Endothelial cell of hepatic sinusoid (primary cell): ENCODE measurements around the gene MRAS.

Source experiments
- in situ Hi-C: cut with HindIII; loops from 2 replicates; pipeline ENCODE4 v1.10.0; 2017; ENCODE audit warnings: low sequenced_read_pairs

The MRAS gene

DNA sequence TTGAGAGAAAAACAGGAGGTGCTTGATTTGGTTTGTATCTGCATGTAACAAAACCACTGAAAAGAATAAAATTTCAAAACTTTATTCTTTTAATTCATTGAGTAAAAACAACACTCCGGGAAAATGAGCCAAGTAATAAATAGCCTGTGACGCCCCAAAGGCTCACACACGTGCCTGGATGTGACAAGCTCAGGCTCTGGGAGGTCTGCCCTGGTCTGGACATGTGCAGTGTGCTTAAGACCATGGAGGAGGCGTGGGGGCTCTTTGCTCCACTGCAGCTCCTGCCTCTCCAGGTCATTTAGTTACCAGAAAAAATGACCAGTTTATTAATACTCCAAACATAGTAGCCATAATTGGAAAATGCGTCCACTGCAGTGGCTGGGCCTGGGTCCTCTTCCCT lies 10.1 kb upstream of the MRAS start:
- in situ Hi-C loops: loop anchor here (10.0 kb wide), 1 partner anchor 67 kb away; no protein-coding TSS in a partner anchor

GRCh38 chr3:138338811-138339210 lies 9.6 kb upstream of the MRAS start:
- in situ Hi-C loops: loop anchor here (10.0 kb wide), 1 partner anchor 66 kb away; no protein-coding TSS in a partner anchor

- in situ Hi-C loops: no loop called here
These were observed 7.9 kb upstream of the MRAS start for GRCh38 chr3:138340511-138340910.

DNA sequence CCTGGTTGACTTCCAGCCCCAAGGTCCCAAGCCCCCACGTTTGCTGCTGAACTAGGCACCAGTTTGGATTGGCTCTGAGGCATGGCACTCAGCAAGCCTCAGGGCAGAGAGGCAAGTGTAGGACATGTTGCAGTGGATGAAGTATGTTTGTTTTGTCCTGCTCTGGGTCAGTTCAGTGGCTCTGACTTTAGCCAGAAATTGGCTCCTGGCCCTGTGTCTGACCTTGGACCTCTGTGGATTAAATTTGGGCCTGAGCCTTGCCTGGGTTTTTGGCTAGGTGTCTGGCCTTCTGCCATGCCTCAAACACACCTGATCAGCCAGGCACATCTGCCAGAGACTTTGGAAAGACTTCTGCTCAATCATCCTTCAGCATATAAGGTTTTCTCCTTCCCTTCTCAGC lies 3.6 kb upstream of the MRAS start:
- in situ Hi-C loops: no loop called here

GRCh38 chr3:138348754-138349739 lies 668 bp downstream of the MRAS start:
- in situ Hi-C loops: no loop called here

DNA sequence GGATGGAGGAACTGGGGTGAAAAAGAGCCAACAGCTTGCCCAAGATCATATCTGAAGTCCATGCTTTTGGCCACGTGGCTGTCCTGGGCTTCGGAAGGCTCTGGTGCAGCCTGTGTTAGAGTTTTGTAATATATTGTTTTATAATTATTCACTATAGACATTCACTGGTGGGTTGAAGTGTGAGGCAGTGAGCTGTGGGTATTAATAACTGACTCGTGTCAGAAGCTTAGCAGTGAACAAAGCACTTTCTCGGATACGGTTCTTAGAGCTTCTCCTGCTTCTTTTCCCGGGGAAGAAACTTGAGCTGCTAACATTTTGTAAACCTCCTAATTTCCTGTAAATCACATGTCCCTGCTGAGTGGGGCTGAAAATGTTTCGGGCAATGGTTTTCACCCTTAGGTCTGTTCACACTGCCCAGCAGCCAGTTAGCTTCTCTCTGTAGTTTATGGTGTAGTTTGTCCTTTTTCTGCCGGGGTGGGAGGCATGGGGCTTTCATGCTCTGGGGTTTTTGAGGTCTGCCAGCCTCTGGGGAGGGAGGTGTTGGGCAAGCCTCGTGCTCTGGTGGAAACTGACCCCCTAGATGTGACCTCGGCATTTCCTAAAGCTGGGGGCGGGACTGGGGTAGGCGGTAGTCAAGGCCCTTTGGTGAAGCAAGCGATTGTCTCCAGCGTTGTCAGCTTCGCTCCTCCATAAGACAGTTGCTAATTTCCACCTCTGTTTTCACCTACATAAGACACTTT lies 1.7 kb downstream of the MRAS start:
- in situ Hi-C loops: no loop called here

- in situ Hi-C loops: no loop called here
These were observed 2.8 kb downstream of the MRAS start for GRCh38 chr3:138351151-138351550.

- in situ Hi-C loops: no loop called here
These were observed 3.7 kb downstream of the MRAS start for GRCh38 chr3:138351916-138352550.

DNA sequence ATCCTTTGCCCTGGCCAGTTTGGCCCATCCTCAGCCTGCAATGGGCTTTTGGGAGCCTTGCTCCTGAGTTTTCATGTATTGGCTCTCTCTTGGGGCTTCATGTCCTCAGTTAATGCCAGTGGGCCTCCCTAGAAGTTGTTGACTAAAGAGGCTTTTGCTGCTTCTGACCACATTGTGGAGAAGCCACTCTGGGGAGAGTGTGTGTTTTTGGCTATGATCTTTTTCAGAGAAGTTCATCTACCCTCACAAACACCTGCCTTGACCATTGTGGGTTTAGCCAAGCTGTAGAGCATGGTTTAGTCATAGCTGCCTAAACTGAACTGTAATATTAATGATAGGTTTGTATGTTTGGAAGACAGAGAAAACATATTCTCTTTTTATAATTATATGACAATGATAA lies 6.0 kb downstream of the MRAS start:
- in situ Hi-C loops: no loop called here

DNA sequence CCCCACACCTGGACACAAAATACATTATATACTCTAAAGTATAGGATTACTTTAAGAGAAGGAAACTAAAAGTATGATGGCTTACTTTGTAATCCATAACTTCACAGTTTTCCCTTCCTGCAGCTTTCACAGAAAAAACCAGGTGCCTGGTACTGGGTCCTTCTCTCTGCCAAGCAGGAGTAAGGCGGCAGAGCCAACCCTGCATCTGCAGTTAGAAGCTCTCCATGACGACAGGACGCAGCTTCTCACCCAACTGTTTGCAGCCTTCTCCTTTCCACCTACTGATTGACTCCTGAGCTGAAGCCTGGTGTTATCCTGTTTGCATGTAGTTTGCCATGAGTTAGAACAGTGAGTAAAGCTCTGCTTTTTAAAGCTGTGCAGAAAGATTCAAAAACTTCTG lies 6.7 kb downstream of the MRAS start:
- in situ Hi-C loops: no loop called here

- in situ Hi-C loops: no loop called here
These were observed 8.5 kb downstream of the MRAS start for GRCh38 chr3:138356730-138357405.

GRCh38 chr3:138359148-138359918 lies 11.0 kb downstream of the MRAS start:
- in situ Hi-C loops: no loop called here

DNA sequence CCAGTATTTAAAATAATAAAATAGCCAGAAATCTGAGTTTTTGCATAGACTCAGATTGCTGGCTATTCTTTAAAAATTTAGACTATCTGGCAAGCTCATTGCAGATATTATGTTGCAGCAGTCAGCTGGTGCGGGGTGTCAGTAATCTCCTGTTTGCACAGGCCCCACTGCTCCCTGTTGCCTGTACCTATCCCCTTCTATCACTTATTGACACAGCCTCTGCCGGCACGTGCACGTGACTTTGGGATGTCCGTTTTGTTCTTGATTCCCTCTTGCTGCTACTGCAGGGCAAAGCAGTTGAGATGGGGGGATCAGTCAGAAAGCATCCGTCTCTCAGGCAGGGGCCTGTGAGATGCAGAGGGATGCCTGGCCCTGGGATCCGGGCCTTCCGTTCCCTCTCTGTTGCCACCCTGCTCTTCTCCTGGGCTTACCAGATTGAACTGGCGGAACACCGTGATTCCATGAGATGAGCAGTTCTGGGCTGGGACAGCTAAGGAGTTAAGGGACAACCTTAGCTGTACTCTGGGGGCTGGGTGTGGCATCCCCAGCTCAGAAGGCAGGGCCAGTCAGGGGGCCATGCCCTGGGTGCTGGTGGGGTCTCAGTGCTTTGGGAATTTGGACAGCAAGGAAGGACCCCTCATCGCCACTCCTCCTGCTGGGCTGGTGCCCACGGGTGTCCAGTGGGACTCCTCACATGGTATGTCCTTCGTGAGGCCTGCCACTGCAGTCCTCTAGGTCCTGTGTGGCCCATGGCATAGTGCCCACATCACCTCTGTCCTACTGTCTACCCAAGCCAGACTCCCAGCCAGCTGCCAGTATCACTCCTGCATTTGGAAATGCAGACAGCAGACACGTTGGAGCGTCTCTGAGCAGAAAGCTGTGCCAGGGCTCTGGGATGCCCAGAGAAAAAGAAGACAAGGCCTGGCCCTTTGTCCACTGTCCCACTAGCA lies 11.8 kb downstream of the MRAS start:
- in situ Hi-C loops: no loop called here

DNA sequence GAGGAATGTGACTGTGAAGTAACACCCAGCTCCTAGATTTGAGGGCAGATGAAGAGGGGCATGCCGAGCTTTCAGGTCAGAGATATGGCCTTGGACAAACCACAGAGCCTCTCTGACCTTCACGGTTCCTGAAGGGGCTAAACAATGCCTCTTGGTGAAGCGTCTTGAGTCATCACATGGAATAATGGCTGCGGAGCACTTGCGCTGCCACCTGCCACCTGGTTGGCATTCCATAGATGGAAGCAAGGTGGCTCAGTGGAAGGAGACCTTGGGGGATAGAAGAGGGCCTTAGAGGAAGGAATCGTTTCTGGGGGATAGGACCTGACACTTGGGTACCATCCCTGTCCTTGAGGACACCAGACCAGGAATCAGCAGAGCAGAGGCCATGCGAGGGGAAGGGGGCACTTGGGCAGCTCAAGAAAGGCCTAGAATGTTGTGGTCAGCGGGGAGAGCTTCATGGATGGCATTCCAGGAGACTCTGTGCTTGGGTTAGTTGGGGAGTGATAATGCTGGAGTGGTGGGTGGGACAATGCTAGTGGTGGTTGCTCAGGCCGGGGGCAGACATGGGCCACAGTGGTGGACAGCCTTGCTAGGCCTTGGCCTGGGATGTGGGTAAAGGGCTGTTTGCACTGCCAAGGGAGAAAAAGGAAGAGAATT lies 12.6 kb downstream of the MRAS start:
- in situ Hi-C loops: no loop called here

GRCh38 chr3:138361561-138361971 lies 13.2 kb downstream of the MRAS start:
- in situ Hi-C loops: no loop called here

DNA sequence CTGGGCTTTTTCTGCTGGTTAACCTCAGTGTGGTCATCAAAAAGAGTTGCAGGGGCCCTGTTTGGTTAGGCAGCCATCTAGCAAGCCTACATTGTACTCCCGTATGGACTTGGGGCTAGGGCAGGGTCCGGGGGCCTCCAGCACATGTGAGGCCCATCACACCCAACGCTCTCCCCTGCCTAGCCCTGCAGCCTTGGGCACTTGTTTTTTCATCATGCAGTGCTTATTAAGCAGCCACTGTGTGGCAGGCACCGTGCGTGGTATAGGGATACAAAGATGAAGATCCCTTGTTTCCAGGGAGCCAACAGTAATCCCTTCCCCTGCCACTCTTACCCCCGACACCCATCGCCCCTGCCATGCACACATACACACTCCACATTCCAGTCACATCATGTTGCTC lies 14.2 kb downstream of the MRAS start:
- in situ Hi-C loops: no loop called here

GRCh38 chr3:138363322-138363721 lies 14.9 kb downstream of the MRAS start:
- in situ Hi-C loops: no loop called here
